IgD-negative memory B cell (primary cell): Measurements from ENCODE around the gene YBX1. TPM values are rescaled to one million over a fixed set of nuclear protein-coding genes. Genes with fewer than 3 reads are reported as not detected.
"Not testable (repeated sequence)": the region's sequence is repeated elsewhere in the genome, so short reads cannot be mapped to it uniquely, and the experiment has no call there.

Experiments used
- H3K27ac Mint-ChIP-seq, 3 donors: one replicate each; pipeline ENCODE4 v1.8.0; 2020 to 2022; ENCODE audit warnings: mild to moderate bottlenecking in 3 of 3, mixed read lengths in 3 of 3, moderate library complexity in 1 of 3
- H3K27me3 Mint-ChIP-seq: one replicate; pipeline ENCODE4 v1.8.0; 2021; ENCODE audit warnings: mixed read lengths
- H3K36me3 Mint-ChIP-seq: one replicate; pipeline ENCODE4 v1.8.0; 2020; ENCODE audit warnings: mild to moderate bottlenecking, mixed read lengths
- H3K4me1 Mint-ChIP-seq, 3 donors: one replicate each; pipeline ENCODE4 v1.8.0; 2020 to 2022; ENCODE audit warnings: mixed read lengths in 3 of 3, mild to moderate bottlenecking in 1 of 3
- H3K4me3 Mint-ChIP-seq, 4 donors: one replicate each; pipeline ENCODE4 v1.8.0; 2020 to 2022; ENCODE audit warnings: mild to moderate bottlenecking in 4 of 4, mixed read lengths in 4 of 4, moderate library complexity in 3 of 4
- H3K9me3 Mint-ChIP-seq, 3 donors: one replicate each; pipeline ENCODE4 v1.8.0; 2020 to 2021; ENCODE audit warnings: mixed read lengths in 3 of 3, mild to moderate bottlenecking in 1 of 3
- polyA plus RNA-seq: library from polyadenylated mRNA; unstranded; fragments of 300-500 nt; fragmentation: Illumina TruSeq; gene quantifications from one replicate; pipeline ENCODE4 v1.2.3, GENCODE V29; 2021

Gene YBX1
- polyA plus RNA-seq, 1 donor from 2014 or later = 116 TPM

DNA sequence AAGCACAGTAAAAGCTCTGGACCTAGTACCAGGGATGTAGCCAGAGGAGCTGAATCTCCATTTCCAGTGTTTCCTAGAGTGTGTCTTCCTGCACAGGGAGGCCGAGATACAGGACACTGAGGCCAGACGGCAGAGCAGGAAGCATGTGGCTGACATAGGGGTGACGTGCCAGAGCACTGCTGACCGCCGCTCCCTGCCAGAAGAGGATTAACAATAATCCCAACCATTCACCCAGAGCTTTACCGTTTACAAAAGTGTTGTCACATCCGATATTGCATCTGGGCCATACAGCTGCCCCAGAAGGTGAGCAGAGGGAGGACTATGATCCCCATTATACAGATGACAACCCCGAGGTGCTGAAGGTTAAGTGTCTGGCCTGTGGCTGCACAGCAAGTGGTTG is 63.6 kb downstream of the YBX1 start:
- no peaks in the 10 kb centered on the region for H3K27me3 Mint-ChIP-seq
- H3K9me3 Mint-ChIP-seq = no peaks in the 10 kb centered on the region
- peaks cover 0 to 2% (median 0%) of the 10 kb centered on the region in 3 donors for H3K4me1 Mint-ChIP-seq
- peaks cover 8% of the 10 kb centered on the region for H3K36me3 Mint-ChIP-seq
- peak overlapping the region in 1 of 3 donors; percentile 35 for H3K27ac Mint-ChIP-seq
- no peak overlapping the region for H3K4me3 Mint-ChIP-seq

DNA sequence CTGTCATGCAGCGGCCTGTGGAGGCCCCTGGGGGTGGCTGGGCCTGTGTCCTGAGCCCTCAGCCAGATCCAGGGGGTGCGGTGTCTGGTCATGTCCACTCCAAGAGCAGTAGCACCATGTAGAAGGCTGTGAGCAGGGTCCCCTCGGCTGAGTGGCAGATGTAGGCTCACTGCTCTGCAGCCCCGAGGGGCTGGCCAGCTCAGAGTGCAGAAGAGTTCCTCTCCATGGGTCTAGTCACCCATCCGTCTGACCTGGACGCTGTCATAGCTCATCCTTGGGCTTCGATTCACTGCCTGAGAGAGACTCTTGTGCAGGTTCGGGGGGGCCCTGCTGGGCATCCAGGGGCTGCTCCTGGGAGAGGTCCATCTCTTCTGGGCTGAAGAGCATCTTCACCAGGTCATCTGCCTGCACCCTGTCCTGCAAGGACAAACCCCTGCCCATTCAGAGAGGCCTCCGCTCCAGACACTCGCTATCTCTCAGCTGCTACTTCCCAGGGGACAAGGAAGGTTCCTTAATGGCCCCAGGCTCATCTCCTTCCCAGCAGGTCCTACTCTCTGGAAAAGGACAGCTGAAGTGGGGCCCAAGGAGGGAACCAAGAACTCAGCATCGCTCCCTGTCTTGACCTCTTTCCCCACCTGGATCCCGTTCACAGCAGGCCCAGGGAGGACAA is 64.4 kb downstream of the YBX1 start:
- peak overlapping the region in 1 of 3 donors; percentile 35 for H3K27ac Mint-ChIP-seq
- H3K9me3 Mint-ChIP-seq = peaks cover 0 to 1% (median 0%) of the 10 kb centered on the region in 3 donors
- H3K36me3 Mint-ChIP-seq = peaks cover 9% of the 10 kb centered on the region
- H3K4me1 Mint-ChIP-seq = peaks cover 0 to 2% (median 0%) of the 10 kb centered on the region in 3 donors
- H3K27me3 Mint-ChIP-seq = no peaks in the 10 kb centered on the region
- H3K4me3 Mint-ChIP-seq = no peak overlapping the region

DNA sequence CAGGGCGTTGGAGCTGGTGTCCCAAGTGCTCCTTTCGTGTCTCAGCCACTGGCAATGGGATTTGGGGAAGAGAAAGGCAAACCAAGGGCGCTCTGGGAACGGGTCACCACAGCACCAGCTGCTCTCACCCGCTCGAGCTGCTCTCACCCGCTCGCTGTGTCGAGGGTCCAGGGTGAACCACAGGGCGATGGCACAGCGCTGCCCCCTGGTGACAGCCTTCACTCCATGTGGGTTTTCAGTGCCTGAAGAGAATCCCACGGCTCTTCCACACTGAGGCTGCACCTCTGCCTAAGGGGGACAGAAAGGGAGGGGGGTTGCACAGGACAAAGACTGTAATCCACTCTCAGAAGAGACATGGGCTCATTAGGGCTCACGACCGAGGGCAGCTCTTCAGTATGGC is 64.9 kb downstream of the YBX1 start:
- Mint-ChIP-seq H3K36me3 (peaks cover 15% of the 10 kb centered on the region), H3K27ac (no peak overlapping the region), H3K27me3 (no peaks in the 10 kb centered on the region)

DNA sequence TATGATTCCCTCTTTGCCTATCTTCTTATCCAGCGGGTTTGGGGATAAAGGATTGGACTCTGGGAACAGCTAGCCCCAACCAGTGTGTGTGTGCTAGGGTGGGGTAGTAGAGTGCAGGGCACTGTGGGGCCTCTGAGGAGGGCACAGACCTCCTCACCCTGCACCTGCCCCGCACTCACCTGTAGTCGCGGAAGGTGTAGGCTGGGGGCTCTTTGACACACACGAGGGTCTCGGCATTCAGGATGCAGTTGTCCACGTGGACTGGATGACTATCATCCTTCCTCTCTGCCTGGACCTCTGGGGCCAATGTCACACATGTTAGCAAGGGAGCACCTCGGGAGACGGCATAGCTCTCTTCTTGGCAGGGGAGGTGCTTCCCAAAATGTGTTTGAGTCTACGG is 65.8 kb downstream of the YBX1 start:
- peaks cover 0 to 5% (median 0%) of the 10 kb centered on the region in 3 donors for H3K9me3 Mint-ChIP-seq
- H3K4me3 Mint-ChIP-seq = no peak overlapping the region
- H3K4me1 Mint-ChIP-seq = peaks cover 0 to 2% (median 0%) of the 10 kb centered on the region in 3 donors
- H3K36me3 Mint-ChIP-seq = peaks cover 20% of the 10 kb centered on the region
- peak overlapping the region in 1 of 3 donors; percentile 81 for H3K27ac Mint-ChIP-seq
- no peaks in the 10 kb centered on the region for H3K27me3 Mint-ChIP-seq

More for the DNA sequence above, 64.9 kb downstream of the YBX1 start:
- H3K9me3 Mint-ChIP-seq = peaks cover 0 to 5% (median 0%) of the 10 kb centered on the region in 3 donors
- H3K4me3 Mint-ChIP-seq = no peak overlapping the region
- H3K4me1 Mint-ChIP-seq = peaks cover 0 to 2% (median 0%) of the 10 kb centered on the region in 3 donors

DNA sequence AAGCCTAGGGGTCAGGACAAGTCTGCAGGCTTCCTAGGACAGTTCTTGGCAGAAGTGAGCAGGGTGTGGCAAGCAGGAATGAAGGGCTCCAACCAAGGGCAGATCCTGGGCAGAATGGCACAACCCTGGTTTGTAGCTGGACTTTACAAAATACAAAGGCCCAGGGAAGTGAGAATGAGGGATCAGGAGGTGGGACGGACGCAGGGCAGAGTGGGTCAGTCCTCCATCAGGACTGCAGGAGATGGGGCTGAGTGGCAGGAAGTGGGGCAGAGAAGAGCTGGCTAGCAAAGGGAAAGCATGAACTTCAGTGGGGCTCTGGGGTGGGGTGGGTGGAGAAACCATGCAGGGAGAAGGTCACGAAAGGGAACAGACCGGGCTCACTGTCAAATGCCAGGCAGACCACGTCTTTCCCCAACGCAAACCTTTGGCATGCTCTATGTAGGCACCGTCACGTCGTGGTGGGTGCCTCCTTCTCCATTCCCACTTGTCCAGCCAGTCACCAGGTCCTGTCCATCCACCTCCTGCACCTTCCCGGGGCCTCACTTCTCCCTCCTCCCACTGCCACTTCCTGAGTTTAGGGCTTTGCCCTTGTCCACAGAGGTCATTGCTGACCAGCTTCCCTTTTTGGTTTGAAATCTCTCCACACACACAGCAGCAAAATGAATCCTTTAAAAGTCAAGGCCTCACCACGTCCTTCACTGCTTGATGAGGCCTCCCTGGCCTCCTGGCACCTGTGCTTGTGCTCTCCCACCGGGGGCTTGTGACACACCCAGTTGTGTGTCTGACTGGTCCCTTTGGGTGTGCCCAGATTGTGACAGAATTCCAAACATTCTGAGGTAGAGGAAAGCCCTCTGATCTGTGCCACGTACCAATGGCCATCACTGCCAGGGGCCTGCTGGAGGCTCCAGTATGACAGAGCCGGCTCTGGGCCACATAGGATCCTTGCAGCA is 66.5 kb downstream of the YBX1 start:
- Mint-ChIP-seq H3K27me3 (no peaks in the 10 kb centered on the region), H3K9me3 (peaks cover 0 to 5% (median 0%) of the 10 kb centered on the region in 3 donors), H3K4me3 (no peak overlapping the region), H3K4me1 (peaks cover 0 to 2% (median 0%) of the 10 kb centered on the region in 3 donors), H3K27ac (peak overlapping the region in 1 of 3 donors; percentile 81), H3K36me3 (peaks cover 23% of the 10 kb centered on the region)

DNA sequence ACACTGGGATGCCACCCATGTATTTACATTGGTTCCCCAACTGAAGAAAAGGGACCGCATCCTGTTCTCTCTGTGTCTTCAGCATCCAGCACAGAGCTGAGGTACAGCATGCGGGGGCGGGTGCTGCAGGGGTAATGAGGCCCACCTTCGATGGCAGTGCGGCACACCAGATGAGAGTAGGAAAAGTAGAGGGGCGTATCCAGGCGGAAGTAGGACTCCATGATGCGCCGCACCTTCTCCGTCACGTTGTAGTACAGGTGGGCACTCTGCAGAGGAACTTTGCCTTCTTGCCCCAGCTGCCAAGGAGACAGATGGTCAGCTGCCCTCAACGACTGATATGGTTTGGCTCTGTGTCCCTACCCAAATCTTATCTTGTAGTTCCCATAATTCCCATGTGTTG is 67.8 kb downstream of the YBX1 start:
- Mint-ChIP-seq H3K27me3 (no peaks in the 10 kb centered on the region), H3K9me3 (peaks cover 0 to 5% (median 0%) of the 10 kb centered on the region in 3 donors), H3K4me3 (no peak overlapping the region), H3K27ac (no peak overlapping the region), H3K4me1 (peaks cover 0 to 2% (median 0%) of the 10 kb centered on the region in 3 donors), H3K36me3 (peaks cover 23% of the 10 kb centered on the region)

DNA sequence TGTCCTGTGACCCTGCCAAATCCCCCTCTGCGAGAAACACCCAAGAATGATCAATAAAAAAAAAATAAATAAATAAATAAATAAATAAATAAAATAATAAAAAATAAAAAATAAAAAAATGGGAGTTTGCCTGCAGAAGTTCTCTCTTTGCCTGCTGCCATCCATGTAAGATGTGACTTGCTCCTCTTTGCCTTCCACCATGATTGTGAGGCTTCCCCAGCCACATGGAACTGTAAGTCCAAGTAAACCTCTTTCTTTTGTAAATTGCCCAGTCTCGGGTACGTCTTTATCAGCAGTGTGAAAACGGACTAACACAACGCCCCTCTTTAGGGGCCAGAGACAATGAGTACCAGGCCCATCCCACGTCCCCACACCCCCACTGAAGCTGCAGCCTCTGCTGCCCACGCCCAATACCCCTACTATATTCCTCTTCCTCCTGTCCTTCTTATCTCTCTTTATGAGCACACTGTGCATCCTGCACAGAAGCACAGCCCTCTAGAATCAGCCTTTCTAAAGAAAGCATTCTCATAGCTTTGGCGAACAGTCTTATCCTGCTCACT is 69.4 kb downstream of the YBX1 start:
- not testable (repeated sequence) for H3K27ac Mint-ChIP-seq, H3K4me1 Mint-ChIP-seq, H3K9me3 Mint-ChIP-seq, H3K27me3 Mint-ChIP-seq, H3K4me3 Mint-ChIP-seq
- peaks cover 25% of the 10 kb centered on the region for H3K36me3 Mint-ChIP-seq

DNA sequence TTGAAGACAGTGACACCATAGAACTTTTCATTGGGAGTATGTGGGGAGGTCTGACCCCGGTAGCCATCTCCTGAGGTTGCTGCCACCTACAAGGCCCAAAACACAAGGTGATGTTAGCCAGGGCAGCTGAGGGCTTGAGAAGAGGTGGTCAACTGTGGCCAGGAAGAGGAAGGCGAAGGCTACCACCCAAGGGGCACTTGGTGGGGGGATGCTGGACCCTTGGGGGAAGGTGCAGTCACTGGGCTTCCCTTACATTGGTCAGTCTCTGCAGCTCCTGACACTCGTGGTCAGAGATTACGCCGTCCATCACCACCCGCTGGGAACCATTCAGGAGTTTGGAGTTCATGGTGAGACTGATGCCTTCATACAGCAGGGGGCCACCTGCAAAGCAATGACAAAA is 70.1 kb downstream of the YBX1 start:
- Mint-ChIP-seq H3K36me3 (peaks cover 28% of the 10 kb centered on the region), H3K27ac (peak overlapping the region in 1 of 3 donors; percentile 36), H3K9me3 (peaks cover 0 to 5% (median 0%) of the 10 kb centered on the region in 3 donors), H3K4me3 (no peak overlapping the region), H3K27me3 (no peaks in the 10 kb centered on the region), H3K4me1 (peaks cover 2 to 7% (median 5%) of the 10 kb centered on the region in 3 donors)

DNA sequence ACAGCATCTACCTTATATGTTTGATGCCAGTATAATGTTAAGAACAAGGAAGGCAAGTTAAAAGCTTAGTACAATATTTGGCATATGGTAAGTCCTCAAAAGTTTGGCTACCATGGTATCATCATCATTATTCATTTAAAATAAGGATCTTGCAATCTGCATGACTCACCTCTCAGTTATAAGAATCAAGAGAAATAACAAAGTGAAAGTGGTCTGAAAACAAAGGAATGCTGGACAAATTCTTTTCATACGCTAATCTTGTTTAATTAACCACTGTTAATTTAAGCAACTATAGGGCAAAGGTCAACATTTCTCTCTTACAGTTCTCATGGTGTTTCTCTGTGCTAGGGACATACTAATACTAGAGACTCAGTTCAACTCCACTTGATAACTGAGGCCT is 70.9 kb downstream of the YBX1 start:
- no peak overlapping the region for H3K4me3 Mint-ChIP-seq
- peaks cover 0 to 5% (median 0%) of the 10 kb centered on the region in 3 donors for H3K9me3 Mint-ChIP-seq
- peaks cover 28% of the 10 kb centered on the region for H3K36me3 Mint-ChIP-seq
- no peaks in the 10 kb centered on the region for H3K27me3 Mint-ChIP-seq
- H3K4me1 Mint-ChIP-seq = peaks cover 2 to 7% (median 5%) of the 10 kb centered on the region in 3 donors
- no peak overlapping the region for H3K27ac Mint-ChIP-seq

Other genes starting within 250 kb of the YBX1 start
- gene ZMYND12, start 226.4 kb upstream of the YBX1 start, polyA plus RNA-seq = 0.39 TPM
- 141 TPM for gene PPCS, start 225.9 kb upstream of the YBX1 start, polyA plus RNA-seq
- gene CCDC30, start 219.1 kb upstream of the YBX1 start, polyA plus RNA-seq = 1.5 TPM
- gene PPIH, start 24.0 kb upstream of the YBX1 start, polyA plus RNA-seq = 64.6 TPM
- not detected for gene CLDN19, start 57.8 kb downstream of the YBX1 start, polyA plus RNA-seq
- 10.4 TPM for gene P3H1, start 84.6 kb downstream of the YBX1 start, polyA plus RNA-seq
- gene C1orf50, start 84.8 kb downstream of the YBX1 start, polyA plus RNA-seq = 4.2 TPM
- not detected for gene TMEM269, start 102.6 kb downstream of the YBX1 start, polyA plus RNA-seq
- 1.9 TPM for gene ERMAP, start 134.7 kb downstream of the YBX1 start, polyA plus RNA-seq
- gene SVBP, start 135.0 kb downstream of the YBX1 start, polyA plus RNA-seq = 47.1 TPM
- 10.5 TPM for gene ZNF691, start 164.2 kb downstream of the YBX1 start, polyA plus RNA-seq